Hindlimb muscle (tissue), 1 donor: ENCODE measurements around the gene ADH7. TPM values are rescaled to one million over a fixed set of nuclear protein-coding genes. Genes with fewer than 3 reads are reported as not detected.
A peak's percentile ranks its signal among the peaks of the same experiment; 100 is the strongest.
"Not testable (repeated sequence)": the region's sequence is repeated elsewhere in the genome, so short reads cannot be mapped to it uniquely, and the experiment has no call there.

Experiments used
- DNase-seq: peaks from one replicate; pipeline ENCODE4 v3.0.0-alpha.2; 2013
- polyA plus RNA-seq: library from polyadenylated mRNA; unstranded; fragments of 120-200 nt; gene quantifications from one replicate; pipeline ENCODE4 v1.2.1, GENCODE V29; 2013; ENCODE audit not compliant: insufficient read length

Gene ADH7
- not detected for polyA plus RNA-seq

DNA sequence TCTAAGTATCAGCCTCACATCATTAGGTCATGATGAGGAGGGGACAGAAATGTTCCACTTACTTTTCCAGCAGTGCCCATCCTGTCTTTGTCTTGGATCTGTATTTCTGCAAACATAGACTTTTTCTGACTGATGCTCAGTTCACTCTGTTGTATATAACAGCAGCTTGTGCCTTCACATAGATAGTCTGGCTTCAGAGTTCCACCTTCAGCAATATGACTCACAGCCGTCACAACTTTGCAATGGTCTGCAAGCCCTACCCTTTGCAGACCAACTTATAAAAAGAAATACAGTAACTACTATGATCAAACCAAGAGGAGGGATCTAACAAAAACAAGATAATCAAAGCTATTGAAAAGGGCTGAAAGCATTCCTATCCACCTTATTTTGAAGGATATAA, at the start of gene ADH7:
TSS of gene ADH7 (minus strand) at position 189 of the 400 bp plus-strand sequence. CDS start at position 80, 109 bp downstream.
- no peak for DNase-seq

DNA sequence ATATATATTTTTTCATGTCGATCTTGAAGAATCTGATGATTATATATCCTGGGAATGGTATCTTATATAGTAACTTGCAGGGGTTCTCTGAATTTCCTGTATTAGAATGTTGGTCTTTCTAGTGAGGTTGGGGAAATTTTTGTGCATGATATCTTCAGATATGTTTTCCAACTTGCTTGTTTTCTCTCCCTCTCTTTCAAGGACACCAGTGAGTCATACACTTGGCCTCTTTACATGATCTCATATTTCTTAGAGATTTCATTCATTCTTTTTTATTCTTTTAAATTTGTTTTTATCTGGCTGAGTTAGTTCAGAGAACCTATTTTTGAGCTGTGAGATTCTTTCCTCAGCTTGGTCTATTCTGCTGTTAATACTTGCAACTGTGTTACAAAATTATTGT, 48.5 kb upstream of the ADH7 start:
- DNase-seq: no peak

DNA sequence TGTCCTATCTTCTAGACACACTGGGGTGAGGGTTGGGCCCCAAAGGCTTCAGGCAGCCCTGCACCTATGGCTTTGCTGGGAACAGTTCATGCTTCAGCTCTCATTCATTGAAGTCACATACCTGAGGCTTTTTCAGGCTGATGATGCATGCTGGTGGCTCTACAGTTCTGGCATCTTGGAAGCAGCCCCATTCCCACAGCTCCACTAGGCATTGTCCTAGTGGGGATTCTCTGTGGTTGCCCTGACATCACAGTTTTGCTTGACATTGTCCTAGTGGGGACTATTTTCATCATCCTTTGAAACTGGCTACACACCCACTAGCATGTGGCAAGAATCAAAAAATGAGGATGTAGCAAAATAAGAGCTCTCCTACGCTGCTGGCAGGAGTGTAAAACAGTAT, 38.0 kb upstream of the ADH7 start:
- DNase-seq: no peak

DNA sequence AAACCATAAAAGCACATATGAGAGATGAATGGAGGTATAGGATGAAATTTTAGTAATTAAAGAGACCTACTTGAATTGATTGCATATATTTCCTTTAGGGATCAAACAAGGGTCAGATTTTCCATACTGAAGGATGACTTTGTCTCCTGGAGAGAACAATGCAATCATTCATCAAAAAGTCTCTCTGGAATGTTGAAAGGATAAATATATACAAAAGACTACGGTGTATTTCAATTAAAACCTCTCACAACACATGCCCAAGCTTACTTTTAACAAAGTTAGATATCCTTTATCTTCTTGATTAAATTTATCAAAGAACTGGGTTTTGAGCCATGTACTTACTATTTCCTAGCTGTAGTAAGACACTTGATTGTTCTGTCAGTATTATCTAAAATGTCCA, 36.8 kb upstream of the ADH7 start:
- DNase-seq: no peak

DNA sequence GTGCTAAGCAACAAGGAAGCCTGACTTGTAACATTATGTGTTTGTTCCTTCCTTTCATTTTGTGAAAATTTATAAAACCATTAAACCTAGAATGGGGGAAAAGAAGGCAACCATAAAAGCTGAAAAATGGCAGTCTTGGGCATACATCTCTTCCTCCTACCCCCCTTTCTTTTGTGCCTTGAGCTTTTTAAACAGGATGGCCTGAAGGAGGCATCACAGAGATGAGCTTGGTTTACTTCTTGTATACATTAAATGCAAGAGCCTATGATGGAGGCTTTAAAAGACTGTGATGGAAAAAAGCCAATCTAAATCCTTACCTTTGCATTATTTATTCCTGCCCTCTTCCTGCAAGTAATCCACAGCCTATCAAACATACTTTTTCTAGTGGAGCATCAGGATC, 36.2 kb upstream of the ADH7 start:
- no peak for DNase-seq

DNA sequence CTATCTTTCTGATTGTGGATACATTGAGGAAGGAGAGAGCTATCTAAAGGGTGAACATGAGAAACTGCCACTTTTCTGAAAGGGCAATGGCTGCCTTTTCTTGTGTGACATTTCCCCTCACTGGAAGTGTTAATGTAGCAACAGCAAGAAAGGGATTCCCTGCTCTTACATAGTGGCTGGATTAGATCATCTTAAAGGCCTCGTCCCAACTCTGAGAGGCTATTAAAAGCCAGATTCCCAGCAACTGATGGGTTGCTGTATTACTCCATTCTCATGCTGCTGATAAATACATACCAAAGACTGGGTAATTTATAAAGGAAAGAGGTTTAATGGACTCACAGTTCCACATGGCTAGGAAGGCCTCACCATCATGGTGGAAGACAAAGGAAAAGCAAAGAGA, 33.7 kb upstream of the ADH7 start:
- no peak for DNase-seq

DNA sequence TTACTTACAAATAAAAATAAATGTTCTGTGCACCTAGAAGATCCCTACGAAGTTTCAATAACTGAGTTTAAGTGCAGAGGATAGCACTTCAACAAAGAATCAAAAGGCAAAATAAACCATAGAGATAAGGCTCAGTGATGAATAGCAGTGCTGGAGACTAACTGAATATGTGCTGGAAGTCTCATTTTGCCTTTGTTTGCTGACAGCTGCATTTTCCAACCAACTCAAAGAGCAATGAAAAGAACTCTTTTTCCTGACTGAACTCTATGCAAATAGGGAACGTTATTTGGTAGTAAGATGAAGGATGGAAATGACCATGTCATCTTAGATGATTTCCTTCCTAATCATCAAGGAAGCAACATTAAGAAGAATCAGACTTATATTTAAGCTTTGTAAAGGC, 32.7 kb upstream of the ADH7 start:
- DNase-seq: no peak

DNA sequence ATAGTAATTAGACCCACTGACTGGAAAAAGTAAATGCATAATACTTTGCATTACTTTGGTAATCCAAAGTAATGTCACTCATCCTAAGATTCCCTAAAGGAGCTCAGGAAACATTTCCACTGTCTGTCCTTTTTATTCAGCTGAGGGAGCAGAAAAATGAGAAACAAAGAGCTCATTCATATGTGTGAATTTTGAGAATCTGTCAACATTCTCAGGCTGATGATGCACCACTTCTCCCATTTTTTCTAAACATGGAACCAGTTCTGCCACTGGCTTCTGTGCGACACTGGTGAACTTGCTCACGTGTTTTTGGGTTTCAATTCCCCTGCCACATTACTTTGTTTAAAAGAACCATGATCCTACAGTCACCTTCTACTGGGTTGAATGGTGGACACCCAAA, 28.4 kb upstream of the ADH7 start:
- no peak for DNase-seq

DNA sequence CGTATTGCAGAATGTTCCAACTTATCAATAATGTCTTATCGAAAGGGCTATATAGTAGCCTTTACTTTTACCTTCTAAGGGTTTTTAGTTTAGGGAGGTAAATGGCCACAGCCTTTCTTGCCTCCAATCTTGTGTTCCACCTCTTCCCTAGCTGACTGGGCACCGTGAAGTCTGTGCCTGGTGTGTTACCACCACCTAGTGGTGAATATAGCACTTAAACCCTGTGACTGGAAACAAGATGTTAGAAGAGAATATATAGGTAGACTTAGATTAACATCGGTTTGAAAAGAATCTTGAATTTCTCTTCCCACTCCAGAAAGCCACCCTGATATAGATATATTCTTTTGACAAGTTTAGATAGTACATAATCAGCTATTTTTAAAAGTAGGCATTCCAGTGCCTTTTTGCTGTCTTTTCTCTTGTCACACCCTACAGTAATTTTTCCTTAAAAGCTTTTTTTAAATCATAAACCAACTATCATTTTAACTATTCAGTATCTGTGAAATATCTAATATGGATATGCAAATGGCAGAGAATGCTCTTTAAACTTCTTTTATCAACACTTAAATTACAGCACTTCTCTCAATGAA, 27.8 kb upstream of the ADH7 start:
- peak; percentile 70 for DNase-seq

DNA sequence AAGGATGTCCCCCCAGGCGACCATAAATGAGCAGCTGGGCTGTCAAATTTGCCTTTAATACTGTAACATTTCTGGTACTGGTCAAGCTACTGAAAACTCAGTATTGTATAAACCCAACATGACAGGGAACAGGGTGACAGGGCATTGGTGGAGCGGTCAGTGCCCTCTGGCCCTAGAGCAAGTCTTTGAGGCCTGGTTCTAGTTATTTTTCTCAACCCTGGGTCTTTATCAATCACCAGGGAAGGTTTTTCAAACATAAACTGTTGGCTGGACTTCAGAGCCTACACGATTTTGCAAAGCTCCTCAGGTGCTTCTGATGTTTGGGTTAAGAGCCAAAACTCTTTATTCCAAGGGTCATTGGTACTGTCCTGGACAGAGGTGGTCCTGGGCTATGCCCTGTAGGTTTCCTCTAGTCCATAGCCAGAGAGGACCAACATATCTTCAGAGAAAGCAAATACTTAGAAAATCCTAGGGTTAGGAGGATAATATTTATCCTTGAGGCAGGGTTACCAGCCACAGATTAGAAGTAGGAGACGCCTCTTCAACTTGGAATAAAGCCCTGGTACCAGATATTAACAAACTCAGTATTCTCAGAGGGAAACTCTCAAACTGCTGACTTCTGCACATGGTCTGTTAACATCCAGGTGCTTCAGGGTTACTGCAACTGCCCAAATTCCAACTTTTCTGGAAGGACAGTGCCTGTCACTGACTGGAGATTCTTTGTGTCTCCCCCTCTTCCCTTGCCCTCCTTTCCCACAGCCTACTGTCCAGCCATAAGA, 26.7 kb upstream of the ADH7 start:
- no peak for DNase-seq

DNA sequence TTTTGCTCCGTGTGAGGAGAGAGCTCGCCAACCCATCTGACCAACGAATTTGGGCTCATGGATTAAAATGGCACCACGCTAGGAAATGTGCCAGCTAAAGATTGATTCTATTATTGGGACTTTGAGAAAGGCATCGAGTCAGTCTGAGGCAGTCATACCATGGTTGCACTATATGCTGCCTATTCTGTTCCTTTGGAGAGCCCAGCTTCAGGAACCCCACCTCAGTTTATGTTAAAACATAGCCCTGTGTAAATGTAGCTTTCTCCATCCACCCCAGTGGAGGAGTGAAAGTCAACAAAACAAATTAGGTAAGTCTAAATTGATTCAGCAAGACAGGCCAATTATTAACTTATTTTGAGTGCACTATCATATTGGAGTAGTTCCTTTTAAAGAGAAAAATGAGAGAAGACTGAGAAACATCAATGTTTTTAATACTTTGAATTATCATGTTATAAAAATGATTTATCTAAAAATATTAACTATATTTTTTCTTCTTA, 24.5 kb upstream of the ADH7 start:
- DNase-seq: no peak

DNA sequence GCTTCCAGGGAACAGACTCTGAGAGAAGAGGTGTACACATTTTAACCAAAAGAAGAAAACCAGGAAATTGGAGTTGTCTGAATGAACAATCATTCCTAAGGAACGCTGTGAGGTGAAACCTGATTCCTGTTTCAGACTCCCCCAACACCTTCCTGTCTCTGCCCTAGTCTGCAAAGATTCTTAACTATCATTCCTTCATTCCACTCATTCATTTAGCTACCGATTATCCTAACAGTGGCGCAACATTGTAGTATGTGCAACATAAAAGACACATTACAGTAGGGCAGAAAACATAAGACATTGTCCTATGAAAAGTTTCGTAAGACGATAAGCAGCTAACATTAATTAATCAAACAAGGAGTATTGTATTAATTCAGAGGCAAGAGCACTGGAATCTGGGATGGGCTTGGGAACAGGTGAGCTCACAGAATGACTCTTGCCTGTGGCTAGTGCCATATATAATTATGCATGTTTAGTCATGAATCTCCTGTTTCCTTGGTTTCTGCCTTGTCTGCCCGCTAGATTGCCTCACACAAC, 23.8 kb upstream of the ADH7 start:
- no peak for DNase-seq

DNA sequence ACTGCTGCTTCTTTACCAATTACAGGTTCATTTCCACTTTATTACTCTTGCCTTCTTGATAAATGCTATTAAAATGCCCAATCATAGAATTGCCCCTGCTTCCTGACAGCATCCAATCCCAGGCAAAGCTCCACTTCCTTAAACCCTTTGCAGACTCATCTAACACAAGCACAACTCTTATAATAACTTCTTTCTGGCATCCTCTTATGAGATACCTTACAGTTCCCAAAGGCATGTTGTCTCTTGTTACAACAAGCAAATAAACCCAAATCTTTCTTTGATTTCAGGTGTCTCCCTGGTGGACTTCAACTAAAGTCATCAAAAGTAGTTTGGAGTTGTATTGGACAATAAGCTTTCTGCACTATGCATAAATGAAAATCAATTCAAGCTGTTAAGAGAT, 22.5 kb upstream of the ADH7 start:
- no peak for DNase-seq

DNA sequence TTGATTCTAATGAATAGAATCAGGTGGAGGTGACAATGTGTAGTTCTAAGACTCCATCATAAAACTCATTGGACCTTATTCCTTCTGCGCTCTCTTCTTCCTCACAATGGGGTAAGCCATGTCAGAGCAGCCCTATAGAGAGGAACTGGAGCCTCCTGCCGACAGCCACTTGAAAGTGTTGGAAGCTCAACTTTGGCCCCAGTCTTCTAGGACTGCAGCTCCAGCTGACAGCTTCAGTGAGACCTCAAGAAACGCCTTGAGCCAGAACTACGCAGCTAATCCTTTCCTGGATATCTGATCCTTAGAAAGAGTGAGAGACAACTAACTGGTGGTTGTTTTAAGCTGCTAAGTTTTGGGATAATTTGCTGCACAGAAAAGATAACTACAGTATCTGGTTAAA, 22.1 kb upstream of the ADH7 start:
- DNase-seq: no peak

DNA sequence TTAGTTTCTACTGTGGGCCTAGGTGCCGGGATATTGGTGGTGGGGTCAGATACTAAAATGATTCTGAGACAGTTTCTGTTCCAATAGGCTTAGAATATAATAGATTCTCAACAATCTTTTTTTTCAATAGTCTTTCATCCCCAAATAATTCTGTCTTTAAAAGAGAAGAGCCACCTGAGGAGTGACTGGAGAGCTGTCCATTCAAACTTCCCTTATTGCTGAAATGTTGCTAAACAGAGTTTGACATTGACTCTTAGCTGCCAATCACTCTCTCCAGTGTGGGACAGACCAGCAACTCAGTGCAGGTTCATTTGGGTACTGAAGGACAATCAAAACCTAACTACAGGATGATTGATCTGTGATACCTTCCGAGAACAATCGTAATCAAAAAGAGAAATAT, 12.4 kb upstream of the ADH7 start:
- no peak for DNase-seq

DNA sequence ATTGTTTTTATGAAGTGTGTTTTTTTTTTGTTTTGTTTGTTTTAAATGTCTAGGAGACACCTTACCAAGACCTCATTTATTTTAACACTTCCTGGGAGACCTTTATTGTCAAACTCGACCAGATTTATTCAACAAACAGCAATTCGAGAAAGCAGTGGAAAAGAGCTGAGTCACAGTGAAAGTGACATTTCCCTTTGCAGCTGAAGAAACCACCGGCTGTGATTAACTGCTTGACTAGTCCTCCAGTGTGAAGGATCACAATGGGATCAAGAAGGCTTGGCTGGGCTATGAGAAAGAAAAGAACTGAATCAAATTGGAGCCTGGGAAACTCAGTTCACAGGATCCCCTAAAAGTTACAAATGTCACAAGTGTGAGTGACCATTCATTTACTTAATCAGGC, 11.9 kb upstream of the ADH7 start:
- no peak for DNase-seq

DNA sequence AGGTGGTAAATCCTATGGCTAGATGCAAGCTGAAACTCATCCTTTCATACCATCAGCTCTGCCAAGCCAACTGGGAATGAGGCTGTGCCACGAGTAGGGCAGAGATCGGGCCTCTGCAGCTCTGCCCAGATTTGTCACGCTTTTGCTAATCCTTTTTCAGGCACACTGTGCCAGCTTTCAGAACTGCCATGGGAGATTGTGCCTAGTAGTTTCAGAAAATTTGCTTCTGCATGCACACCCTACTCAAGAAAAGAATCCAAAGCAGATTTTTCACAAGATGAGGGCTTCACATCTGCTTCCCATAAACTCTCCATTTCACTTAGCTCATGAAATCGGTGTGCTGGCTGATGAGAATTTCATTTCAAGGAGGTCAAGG, 3.3 kb upstream of the ADH7 start:
- DNase-seq: peak; percentile 7

DNA sequence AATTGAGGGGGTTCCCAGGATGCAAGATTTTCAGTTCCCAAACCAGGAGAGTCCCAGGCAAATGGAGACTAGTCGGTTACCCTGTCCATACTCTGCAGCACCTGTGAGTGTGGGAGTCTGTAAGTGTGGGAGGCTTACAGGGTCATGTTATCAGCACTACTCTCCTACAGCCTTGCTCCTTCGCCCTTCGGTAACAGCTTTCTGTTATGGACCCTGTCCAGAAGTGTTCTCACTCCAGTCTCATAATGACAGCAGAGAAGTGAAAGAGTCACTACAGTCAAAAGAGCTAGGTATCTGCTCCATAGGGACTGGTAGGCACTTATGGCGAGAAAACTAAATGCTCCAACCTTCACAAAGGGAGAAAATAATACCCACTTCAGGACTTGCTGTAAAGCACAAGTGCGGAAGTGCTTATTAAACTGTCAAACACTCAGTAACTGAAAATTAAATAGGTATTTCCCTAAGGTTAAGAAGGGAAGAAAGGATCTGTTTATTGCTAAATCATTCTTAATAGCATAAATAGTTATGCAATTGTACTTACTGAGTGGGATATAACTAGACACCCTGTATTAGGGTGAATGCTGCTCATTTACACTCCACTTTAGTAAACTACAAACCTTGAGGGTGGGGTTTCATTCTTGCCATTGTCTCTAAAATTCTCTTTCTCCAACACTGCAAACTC, 2.7 kb upstream of the ADH7 start:
- no peak for DNase-seq

DNA sequence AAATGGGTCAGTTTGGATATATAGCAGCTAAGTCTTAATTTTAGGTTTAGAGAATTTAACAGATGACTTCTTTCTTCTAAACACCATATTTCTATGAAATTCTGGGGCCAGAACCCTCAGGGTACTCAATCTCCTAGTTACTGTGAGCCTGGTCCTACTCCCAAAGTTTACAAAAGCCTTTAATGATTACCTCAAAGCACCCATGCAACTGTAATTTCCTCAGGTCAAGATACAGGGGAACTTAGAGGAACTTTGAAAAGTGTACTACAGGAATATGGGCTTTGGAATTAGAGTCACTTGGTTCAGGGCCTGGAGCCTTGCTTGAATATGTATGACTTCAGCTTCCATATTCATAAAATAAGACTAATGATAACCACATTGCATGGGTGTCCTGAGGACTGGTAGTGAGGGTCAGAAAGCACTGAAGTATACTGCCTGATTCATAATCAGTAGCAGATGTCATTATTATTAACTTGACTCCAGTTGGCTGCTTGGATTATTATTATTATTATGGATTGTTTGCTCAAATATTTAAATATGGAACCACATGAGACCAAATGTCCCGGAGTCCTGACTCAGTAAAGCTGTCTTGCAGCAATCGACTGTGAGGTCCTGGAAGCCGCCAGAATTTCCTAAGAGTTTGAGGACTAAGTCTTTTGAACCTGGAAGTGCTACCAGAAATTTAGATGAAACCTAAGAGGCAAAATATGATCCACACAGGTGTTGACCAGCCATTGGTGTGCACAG, 2.0 kb upstream of the ADH7 start:
- DNase-seq: no peak

DNA sequence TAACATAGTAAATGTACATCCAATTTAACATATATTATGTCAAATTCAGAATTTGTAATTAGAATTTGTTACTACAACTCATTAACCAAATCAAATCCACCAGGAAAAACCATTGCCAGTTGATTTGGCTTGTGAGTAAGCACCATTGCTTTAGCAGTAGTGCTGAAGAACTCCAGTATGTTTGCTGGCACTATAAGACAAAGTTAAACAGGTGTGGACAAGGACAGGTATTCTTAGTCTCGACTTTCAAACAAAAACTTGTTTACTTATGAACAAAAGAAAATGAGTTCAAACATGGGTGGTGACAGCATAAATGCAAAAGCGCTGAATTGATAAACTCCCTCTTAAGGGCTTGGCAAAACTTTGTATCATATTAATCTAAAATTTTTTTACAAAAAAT, 1.3 kb upstream of the ADH7 start:
- no peak for DNase-seq

DNA sequence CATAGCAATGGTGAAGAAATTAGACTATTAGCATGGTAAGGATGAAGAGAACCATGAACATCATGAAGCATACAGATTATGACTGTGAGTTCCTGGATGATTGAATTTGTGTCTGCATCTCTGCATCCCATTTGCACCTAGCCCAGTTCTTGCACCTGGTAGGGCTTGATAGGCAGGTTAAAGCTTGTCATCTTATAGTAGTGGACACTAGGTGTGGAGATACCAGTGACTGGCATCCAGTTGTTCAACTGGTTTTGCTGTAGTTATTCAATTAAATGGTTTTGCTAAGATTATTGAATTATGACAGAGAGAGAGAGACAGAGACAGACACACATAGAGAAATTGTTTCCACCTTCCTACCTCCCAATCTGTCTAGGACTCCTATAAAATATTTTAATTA, 5.0 kb downstream of the ADH7 start:
- no peak for DNase-seq

DNA sequence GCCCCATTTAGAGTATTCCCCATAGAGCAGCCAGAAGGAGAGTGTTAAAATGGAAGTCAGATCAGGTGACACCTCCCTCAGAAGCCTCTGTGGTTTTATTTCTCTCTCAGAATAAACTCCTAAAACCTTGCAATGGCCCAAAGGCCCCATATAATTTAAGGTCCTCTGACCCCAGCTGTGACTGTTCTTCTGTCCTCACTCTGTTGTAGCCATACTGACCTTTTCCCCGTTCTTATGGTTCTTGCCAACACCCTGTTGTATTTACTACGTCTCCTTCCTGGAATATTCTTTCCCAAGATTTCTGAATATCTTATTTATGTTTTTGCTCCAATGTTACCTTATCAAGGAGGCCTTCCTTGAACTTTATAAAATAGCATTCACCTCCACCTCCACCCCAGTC, 18.0 kb downstream of the ADH7 start:
- DNase-seq: no peak

DNA sequence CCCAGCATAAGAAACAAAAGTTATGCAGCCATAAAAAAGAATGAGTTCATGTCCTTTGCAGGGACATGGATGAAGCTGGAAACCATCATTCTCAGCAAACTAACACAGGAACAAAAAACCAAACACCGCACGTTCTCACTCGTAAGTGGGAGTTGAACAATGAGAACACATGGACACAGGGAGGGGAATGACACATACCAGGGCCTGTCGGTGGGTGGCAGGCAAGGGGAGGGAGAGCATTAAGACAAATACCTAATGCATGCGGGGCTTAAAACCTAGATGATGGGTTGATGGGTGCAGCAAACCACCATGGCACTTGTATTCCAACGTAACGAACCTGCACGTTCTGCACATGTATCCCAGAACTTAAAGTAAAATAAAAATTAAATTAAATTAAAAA, 19.4 kb downstream of the ADH7 start:
- DNase-seq: not testable (repeated sequence)
